Kidney tubule cell (primary cell): ENCODE results near the gene RASAL3.
"Not testable (repeated sequence)": the region's sequence is repeated elsewhere in the genome, so short reads cannot be mapped to it uniquely, and the experiment has no call there.

Experiments used
- DNase-seq: peaks from one replicate; pipeline ENCODE4 v3.0.0-alpha.2; 2018; ENCODE audit warnings: low spot score

The RASAL3 gene

DNA sequence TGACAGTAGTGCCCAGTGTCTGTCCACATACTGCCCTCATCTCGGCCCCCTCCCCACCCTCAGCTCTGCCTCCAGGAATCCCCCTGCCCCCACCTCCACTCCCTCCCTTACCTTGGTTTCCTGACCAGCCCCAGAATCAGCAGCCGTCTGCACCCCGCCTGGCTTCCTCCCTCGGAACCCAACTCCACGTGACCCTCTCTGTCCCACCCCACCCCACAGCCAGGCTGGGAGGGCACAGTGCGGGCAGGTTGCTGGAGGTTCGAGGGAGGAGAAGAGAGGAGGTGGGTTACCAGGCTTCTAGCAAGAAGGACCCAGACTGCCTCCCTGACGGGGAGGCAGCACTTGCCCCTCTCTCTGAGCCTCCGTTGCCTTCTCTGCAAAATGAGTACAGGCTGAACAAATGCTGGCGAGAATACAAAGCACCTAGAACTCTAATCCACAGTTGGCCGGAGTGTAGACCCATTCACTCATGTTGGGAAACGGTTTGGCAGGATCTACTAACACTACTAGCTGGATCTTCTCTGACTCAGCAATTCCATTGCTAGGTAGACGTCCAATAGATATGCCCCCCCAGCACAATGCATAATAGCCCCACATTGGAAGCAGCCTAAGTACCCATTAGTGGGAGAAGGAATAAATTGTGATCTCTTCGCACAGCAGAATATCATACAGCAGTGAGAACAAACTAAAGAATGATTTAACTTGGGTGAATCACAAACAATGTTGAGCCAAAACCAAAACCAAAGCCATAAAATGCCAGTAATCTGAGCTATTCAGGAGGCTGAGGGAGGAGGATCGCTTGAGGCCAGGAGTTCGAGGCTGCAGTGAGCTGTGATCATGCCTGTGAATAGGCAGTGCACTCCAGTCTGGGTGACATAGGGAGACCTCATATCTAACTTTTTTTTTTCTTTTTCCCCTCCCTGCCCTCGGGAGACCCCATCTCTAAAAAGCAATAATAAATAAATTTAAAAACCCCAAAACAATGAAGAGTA, at the start of gene RASAL3:
RASAL3 (minus strand) TSS at position 151 of the 992 bp plus-strand sequence. CDS start 186 bp downstream, outside the sequence.
- DNase-seq, result no peak

DNA sequence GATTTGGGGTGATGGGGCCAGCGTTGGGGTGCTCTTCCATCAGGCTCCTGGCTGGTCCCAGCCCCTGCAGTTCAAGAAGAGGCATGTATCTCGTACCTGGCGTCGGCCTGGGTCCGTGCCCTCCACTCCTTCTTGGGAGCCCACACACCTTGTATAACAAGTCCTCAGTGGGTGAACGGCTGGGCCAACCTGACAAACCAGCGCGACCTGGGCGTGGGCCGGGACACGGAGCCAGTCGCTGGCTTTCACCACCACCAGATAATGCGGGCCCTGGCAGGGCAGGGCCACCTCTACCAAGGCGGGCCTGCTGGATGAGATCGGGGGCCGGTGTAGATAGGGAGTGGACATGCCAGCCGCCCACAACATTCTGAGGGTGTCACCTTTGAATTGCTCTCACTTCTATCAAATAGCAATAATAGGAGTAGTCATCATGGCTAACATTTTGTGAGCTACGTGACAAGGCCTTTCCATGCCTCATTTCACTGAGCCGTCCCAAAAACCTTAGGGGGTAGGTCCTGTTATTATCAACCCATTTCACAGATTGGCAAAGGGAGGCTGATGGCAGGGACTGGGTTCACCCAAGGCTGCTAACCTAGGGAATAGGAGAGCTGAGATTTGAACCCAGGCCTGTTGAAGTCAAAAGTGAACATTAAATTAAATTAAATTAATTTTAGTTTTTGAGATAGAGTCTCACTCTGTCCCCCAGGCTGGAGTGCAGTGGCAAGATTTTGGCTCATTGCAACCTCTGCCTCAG, 47.5 kb upstream of the RASAL3 start:
- no peak for DNase-seq

DNA sequence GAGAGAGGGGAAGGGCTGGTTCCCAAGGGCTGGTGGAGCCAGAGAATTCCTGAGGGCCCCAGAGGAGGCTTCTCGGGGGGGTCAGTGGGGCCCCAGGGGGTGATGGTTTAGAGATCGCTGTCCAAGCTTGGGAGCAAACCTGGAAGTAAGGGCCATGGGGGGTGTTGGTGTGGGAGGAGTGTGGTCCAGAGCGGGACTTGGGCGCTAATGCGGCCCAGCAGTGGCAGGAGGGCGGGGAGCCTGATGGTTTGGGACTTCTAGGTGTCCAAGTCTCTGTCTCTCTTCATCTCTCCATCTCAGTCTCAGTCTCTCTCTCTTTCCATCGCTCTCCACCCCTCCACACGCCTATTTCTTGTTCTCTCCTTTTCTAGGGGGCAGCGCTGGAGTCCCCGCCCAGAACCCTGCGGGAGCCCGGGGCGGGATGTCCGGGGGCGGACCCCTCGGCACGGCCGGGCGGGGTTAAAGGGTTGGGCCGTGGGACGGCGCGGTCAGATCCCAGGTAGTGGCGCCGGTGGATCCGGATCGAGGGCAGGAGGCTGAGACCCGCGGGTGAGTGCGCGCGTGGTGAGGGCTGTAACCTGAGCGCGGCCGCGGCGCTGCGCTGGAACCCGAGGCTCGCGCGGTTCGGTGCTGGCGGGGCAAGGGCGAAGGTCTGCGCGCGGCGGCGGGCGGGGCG, 43.8 kb upstream of the RASAL3 start, which contains the start of gene CYP4F22:
CYP4F22 (plus strand) TSS at position 491 of the 676 bp plus-strand sequence. CDS start 16,812 bp downstream, outside the sequence.
- no peak for DNase-seq

DNA sequence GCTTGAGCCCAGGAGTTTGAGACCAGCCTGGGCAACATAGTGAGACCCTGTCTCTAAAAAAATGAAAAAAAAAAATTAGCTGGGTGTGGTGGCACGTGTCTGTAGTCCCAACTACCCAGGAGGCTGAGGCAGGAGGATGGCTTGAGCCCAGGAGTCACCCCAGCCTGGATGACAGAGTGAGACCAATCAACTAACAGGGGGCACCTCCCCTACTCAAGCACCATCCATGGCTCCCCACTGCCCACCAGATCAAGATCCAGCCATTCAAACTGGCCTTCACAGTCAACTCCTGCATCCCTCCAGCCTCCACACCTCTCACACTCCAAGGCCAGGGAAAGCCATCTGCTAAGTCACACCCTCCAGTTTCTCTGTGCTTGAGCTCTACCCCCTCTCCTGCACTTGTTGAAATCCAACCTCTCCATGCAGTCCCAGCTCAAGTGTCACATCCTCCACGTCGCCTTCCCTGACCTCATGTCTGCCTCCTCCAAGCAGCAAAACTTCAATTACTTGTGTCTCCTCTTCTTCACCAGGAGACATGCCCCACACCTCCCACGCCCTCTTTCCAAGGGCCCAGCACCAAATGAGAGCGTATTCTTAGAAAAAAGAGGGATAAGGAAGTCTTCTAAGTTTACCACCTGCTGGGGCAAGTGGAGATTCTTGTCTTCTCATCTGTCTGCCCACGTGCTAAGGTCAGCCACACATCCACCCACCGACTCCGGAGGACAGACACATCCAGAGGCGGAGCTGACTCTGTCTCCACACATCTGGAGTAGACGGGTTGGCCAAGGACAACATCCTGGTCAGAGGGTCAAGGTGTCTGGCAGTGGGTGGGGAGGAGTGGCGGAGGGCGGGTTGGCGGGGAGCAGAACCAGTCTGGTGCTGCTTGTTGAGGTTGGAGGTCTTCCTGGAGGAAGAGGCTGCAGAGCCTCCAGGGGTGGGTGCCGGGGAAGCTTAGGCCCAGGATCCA, 43.0 kb upstream of the RASAL3 start:
- no peak for DNase-seq

- no peak for DNase-seq
These were observed 41.8 kb upstream of the RASAL3 start for GRCh38 chr19:15506074-15506571.

- DNase-seq, result no peak
These were observed 37.9 kb upstream of the RASAL3 start for GRCh38 chr19:15502264-15502663.

GRCh38 chr19:15501596-15501995, 37.3 kb upstream of the RASAL3 start:
- DNase-seq, result no peak

DNA sequence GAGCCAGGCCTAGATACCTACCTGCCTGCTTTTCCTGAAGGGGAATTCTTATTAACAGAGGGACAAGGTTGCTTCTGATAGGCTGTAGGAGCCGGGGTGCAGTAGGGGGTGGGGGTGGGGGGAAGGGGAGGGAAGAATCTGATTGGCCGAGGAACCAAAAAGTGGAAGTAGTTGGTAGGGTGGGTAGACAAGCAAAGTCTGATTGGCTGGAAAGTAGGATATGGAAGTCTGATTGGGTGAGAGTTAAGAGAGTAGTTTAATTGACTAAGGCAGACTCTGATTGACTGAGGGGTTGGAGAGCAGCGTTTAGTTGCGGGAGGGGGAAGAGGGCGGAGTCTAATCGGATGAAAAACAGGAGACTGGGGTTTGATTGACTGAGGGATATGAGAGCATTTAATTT, 34.6 kb upstream of the RASAL3 start:
- DNase-seq, result no peak

DNA sequence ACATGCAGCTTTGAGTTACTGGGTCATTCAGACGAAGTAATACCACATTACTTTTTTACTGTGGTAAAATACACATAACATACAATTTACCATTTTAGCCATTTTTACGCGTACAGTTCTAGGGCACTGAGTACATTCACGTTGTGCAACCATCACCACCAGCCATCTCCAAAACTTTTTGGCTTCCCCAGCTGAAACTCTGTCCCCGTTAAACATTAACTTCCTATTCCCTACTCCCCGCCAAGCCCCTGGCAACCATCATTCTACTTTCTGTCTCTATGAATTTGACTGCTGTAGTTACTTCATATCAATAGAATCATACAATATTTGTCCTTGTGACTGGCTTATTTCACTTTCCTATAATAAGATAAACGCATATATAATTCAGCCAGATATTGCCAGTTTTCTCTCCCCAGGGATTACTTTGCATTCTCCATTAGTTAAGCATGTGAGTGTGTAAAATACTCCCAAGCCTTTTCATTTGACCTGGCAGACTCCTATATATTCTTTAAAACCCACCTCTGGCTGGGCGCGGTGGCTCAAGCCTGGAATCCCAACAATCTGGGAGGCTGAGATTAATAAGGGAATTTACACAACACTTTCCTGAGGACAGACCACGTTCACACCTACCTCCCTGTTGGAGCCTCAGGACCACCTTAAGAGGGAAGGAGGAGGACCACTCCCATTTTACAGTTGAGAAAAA, 34.0 kb upstream of the RASAL3 start:
- DNase-seq, result no peak

- DNase-seq, result no peak
These were observed 30.8 kb upstream of the RASAL3 start for GRCh38 chr19:15495151-15495550.

DNA sequence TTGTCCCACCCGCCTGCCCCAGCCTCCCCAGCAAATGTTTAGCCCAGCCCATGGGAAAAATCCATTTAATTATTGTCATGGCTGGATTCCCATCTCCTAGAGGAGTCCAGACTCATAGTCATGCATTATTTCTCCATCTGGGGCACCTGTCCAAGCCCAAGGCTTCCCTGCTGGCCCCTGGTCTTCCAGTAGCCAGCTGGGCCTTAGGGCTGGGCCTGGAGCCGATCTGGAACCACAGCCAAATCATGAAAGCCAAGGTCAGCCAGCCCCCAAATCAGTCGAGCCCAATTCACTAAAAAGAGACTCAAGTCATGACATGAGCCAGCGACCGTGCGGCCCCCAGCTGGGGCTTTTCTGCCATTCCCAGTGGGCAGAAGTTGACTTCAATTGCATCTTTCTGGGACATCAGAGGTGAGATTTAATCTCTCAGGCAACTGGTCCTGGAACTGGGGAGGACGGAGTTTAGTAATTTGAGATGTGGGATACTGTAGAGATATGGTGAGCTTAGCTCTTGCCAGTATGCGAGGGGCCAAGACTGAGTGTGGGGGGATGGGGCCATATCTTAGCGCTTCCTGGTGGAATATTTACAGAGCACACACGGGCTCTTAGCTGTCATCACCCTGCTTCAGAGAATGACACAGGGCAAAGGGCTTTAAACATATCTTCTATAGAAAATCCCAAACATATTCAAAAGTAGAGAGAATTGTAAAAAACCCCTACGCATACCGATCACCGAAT, 24.3 kb upstream of the RASAL3 start:
- DNase-seq, result no peak

DNA sequence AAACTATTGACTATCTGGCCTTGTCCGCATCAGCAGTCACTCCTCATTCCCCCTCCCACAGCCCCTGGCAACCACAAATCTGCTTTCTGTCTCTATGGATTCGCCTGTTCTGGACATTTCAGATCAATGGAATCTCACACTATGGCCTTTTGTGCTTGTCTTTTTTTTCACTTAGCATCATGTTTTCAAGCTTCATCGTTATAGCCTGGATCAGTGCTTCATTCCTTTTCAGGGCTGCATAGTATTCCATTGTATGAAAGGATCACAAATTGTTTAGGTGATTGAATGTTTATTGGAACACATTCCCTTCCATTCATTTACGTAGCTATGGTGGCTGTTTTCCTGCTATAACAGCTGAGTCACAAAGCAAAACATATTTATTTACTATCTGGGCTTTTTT, 22.7 kb upstream of the RASAL3 start:
- DNase-seq, result no peak

- DNase-seq, result not testable (repeated sequence)
These were observed 21.4 kb upstream of the RASAL3 start for GRCh38 chr19:15485768-15486167.

- DNase-seq, result not testable (repeated sequence)
These were observed 16.7 kb upstream of the RASAL3 start for GRCh38 chr19:15480996-15481395.

DNA sequence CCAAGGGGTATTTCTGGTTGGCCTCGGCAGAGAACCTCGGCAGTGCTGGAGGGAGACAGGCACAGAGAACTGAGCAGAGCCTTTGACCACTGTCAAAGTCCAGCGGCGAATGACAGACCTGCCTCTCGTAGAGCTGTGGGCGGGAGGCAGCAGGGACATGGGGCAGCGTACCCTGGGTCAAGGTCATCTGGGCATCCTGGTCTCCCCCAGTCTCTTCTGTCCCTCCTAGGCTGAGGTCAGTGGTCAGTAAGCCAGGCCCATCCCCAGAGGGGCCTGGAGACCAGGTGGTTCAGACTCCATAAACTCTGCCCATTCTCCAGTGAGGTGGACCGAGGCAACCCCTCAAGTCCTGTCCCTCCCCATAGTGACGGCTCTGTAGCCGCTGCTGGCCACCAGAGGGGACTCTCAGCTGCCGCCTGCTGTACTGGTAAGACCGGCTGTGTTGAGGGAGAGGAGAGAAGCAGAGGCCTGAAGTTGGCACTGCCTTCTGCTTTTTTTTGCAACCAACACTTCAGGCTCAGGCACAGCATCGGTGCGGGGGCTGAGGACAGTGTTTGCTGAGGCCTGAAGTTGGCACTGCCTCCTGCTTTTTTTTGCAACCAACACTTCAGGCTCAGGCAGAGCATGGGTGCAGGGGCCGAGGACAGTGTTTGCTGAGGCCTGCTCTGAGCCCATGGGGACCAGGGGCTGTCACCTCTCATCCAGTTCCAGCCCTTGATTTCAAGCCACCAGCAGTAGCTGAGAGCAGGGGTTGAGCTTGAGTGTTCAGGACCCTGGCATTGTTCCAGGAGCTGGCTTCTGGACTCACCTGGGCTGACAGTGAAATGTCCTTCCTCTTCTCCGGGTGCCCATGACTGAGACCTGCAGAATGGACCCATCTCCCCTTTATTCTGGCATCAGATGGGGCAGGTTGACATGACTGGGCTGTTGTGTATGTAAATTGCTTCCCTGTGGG, 15.3 kb upstream of the RASAL3 start, which contains the start of gene PGLYRP2:
PGLYRP2 (minus strand) TSS at position 111 of the 955 bp plus-strand sequence. CDS start 130 bp downstream, outside the sequence.
- DNase-seq, result no peak

DNA sequence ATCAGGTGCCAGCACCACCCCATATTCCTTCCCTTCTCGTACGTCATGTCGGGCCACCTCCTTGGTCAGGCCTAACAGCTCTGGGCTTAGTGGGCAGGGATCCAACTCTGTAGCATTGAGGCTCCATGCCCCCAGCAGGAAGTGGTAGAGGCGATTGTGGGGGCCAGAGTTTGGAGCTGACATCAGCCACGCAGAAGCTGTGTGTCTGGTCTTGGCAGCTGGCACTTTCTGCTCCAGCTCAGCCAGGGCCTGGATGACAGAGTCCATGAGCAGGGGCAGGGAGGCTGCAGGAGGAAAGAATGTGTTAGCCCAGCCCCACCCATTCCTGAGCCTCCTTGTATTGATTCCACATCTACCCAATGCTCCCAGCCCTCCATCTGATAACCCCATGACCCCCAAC, 12.0 kb upstream of the RASAL3 start:
- DNase-seq, result no peak

DNA sequence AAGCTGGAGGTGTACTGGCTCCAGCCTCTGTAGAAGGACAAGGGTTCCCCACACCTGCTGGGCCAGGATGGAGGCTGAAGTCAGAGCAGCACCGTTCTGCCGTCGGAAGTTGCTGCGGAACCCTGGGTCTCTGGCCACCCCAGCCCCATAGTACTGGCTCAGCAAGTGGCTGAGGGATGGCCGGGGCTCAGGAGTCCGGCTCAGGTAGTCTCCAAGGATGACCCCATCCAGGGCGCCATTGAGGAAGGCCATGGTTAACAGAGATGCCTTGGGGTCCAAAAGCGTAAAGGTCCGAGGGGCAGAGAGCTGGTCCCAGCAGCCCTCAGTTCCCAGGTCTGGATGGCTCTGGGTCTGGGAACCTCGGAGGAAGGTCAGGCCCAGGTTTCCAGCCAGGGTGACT, 11.3 kb upstream of the RASAL3 start:
- no peak for DNase-seq

GRCh38 chr19:15475169-15475568, 10.8 kb upstream of the RASAL3 start:
- DNase-seq, result no peak
